Stimulated activated naive CD8-positive, alpha-beta T cell treated with anti-CD3 and anti-CD28 coated beads, Interleukin-15, Interleukin-2, amounts not matched to agents 100 U/mL and 50 U/mL, for 24 hours (primary cell): ENCODE measurements around the gene GALNT15.
A peak's percentile ranks its signal among the peaks of the same experiment; 100 is the strongest.

Source experiments
- ATAC-seq: fragments of 150-1000 bp; cut with Tn5 transposase; one replicate; pipeline ENCODE4 v1.10.0; 2021
- DNase-seq: peaks from one replicate; pipeline ENCODE4 v3.0.0; 2021

GALNT15 gene

DNA sequence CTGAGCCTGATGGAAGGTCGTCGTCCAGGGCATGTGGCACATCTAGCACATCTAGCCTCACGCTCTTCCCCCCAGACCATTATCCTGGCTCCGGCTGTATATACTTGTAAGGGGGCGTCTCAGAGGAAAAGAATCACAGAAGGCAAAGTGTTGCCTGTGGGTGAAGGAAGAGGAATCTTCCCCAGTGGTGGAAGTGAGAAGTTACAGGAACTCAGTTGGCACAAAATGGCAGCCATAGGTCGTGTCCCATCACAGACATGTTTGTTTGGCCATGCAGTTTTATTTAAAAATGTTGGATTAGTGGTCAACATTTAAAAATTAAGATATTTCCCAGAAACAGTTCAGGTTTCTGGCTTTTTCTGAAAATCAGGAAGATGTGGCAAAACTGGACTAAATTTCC lies 13.6 kb downstream of the GALNT15 start:
- DNase-seq (no peak), ATAC-seq (no peak)

DNA sequence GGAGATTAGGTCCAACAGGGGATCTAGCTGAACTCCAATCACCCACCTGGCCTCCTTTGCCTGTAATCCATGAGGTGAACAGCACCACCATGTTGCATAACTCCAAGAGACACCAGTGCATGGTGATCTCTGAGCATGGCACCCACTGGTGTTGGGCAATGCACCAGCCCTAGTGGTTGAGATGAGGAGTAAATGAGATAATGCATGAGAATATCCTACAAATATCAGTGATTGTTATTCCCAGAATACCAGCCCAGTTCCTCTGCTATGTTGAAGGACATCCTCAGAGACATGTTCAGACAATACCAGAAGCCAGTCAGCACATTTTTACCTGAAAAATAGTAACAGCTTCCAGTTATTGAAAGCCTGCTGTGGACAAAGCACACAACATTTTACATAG lies 14.7 kb downstream of the GALNT15 start:
- DNase-seq (no peak), ATAC-seq (no peak)

DNA sequence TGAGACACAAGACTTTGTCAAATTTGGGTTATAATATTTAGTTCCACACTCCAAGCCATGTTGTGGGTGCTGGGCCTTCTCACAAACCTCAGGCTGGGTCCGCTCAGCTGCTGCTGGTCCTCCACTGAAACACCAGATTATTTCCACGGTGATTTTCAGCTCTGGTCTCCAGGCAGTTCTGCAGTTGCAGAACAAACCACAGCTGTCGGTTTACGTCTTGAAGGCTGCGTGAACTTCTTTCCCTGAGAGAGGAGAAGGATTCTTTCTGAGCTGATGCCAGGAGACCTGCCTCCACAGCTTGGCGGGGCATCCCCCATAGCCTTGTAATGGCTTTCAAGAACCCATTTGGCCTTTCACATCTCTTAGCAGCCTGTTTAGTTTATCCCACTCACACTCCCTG lies 16.2 kb downstream of the GALNT15 start:
- no peak for ATAC-seq
- no peak for DNase-seq

DNA sequence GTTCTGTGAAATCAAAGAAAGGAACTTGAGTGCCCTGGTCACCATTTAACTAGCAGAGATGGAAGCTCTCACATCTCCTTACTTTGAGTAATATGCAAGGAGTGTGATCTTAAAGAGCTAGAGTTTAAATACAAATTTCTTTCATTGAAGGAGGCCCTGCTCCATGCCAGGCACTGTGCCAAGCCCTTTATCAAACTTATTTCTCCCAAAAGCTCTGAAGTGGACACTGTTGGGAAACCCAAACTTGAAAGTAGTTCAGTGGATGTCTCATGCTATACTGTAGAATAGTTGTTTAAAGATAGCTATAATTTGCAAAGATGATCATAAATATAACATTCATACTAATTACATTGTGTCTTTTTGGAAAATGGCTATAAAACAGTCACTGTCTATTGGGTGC lies 17.1 kb downstream of the GALNT15 start:
- no peak for DNase-seq
- ATAC-seq, result no peak

DNA sequence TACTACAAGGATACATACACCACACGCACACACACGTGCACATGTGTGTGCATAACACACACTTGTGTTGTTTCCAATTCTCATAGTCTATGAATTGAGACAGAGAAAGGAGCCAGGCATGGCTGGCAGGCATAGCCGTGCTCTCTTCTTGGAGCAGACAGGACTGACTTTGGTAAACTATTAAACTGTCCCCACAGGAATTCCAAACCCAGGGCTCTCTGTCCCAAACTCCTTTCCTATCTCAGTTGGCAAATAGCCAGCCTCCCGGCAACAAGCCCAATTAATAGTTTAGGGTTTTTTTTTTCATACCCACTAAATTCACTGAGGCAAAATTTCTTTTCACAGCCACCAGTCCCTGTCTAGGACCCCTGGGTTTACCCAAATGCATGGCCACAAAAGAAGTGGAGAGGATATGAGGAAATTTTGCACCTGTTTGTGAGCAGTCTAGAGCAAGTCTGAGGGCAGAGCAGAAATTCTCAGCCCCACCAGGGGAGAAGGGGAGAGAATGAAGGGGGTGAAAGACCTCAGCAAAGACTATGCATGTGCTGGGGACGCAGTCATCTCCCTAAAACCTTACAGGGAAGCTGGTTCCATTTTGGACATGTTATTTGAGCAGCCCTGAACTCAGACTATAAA lies 17.8 kb downstream of the GALNT15 start:
- ATAC-seq (no peak), DNase-seq (no peak)

DNA sequence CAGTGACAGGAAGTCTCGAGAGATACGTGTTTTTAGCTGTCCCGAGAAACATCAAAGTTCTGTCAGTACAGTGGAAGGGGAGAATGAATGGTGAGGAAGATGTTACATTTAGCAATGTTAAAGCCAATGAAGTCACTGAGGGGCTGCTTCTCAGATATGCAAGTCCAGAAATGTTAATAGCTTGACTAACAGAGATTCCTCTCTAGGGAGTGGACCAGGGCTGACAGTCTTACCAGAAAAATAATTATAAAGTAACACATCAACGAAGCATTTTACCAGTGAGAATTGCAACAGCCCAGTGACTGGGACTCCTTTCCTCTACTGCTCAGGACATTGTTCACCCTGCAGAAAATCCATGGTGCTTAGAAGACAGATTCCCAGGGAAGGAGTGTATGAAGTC lies 23.9 kb downstream of the GALNT15 start:
- ATAC-seq (no peak), DNase-seq (no peak)

DNA sequence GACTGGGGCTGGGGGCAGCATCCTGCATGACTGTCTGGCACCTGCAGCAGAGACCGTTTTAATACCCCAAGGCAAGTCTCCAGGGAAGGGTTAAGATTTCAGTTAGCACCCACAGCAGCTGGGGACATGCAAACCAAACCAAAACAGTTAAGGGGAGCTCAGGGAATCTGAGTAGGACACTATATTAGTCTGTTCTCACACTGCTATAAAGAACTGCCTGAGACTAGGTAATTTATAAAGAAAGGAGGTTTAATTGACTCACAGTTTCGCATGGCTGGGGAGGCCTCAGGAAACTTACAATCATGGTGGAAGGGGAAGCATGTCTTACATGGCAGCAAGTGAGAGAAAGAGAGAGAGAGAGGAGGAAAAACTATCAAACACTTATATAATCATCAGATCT lies 25.3 kb downstream of the GALNT15 start:
- DNase-seq, result no peak

DNA sequence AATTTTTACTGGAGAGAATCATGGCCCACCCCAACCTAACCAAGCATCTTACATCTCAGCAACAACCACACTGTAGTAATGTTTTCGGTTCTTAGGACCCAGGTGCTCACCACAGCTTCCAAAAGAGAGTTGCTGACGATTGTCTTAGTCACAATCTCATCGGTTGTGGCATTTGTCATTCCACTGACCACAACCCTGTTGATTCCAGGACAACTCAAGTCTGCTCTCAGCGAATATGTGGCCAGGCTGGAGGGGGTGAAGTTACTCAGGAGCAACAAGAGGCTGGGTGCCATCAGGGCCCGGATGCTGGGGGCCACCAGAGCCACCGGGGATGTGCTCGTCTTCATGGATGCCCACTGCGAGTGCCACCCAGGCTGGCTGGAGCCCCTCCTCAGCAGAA lies 25.9 kb downstream of the GALNT15 start:
- ATAC-seq, result peak; percentile 37
- DNase-seq, result no peak

More for the DNA sequence above, 25.3 kb downstream of the GALNT15 start:
- ATAC-seq, result no peak

DNA sequence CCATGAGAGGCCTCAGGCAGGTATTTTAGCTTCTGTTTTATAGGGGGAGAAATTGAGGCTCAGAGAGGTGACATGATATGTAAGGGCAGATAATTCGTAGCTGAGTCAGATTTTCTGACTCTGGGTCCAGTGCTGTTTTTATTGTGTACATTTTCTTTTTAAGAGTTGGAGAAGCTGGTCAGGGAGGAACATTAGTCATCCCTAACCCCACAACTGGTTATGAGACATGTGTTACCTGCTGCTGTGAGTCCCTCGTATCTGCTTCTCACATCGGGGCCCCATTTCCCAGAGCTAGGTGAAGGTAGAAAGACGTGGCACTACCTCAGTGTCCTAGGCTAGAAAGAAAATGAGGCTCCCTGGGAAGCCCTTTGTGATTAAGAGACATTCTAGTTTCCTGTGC lies 28.6 kb downstream of the GALNT15 start:
- ATAC-seq (peak; percentile 30), DNase-seq (no peak)

DNA sequence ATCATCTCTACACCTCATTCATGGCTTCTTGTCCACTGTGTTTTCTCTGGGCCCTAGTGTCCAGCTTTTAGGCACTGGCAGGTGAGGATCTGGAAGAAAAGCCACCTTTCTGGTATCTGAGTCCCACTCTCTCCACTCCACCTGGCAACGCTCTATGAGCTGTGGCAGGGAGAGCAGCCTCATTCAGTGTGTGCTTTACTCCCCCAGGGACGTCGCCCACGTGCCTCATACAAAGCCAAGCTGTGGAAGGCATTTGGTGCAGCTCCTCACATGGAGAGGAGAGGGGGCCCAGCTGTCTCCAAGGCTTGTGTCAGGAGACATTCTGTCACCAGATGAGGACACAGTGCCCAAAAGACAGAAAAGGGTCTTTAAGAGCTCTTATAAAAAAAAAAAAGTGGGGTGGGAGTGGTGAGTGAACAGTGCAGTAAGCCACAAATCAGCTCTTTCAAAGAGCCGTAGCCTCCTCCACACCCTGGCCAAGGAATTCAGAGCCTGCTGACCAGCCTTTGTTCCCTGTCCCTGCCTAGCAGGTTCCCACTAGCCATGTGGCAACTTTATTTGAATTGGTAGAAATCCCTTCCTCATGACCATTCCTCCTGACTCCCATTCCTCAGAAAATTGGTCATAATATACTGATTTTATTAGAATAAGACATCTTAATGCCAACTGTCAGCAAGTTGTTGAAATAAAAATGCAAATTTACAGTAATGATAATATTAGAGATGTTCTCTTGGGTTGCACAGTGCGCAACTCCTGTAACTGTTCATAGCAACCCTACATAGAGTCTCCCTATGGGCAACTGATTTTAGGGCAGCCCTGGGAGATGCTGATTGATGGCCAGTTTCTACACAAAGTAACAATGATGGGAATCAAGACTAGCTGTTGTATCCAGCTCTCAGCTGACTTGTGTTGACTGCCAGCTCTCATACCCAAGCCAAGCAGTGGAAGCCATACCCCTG lies 29.5 kb downstream of the GALNT15 start:
- DNase-seq (no peak), ATAC-seq (no peak)

DNA sequence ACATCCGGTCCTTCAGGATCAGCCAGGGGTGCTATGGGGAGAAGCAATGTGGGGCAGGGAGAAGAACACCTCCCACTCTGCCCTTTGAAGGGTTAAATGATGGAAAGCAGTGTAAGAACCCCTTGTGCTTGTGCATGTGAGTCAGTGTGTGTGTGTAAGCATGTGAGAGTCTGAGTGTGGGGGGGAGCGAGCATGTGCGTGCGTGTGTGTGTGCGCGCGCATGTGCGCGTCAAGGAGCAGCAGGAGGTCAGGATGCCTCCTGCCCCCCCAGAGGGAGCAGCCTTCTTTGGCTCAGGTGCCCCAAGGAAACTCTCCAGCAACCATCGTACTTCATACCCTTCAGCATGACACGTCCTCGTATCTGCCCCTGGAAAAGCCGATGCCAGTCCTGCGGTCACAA lies 30.3 kb downstream of the GALNT15 start:
- no peak for ATAC-seq
- no peak for DNase-seq

DNA sequence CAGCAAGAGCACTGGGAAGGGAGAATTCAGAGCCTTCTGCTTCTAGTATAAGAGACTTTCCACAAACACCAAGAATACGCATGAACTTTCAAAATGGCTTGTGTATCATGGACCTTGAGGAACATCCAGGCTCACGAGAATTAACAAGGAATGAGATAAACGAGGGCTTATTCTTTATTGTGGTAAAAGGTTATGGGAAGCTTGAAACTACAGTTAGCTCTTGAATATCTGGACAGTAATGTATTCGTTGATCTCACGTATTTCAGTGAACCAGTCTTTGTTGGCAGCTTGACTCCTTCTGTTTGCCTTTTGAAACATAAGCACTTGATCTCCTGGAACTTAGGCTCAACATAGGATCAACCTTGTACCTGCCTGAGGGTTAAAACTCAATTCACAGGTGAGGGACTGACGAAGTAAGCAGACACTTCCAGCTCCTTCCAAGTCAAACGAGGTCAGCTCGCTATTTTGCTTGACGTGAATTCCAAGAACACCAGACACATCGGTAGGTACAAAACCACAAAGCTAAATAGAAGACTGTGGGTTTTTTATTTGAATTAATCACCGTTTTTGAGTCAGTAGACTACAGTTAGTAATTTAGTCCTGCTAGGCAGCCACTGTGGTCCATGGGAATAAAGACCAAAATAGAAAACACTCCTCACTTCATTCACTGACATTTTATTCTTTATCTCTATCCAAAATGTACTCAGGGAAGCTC lies 30.8 kb downstream of the GALNT15 start:
- no peak for DNase-seq
- peak; percentile 19 for ATAC-seq

DNA sequence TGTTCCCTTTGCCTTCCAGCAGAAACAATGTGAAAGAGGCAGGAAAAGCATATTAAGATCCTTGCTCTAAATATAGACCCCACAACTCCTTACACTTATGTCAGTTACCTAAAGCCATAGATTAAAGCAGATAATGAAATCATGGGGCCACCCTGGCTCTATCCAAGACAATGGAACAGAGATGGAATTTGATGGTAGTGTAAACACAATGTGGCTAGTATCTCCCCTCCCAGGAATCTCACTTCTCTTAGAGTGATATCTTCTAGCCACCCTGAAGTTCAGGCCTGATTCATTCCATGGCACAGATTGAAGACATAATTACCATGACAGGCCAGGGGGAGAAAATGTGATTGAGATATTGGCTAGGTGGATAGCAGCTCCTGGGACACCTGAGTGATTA lies 32.6 kb downstream of the GALNT15 start:
- no peak for ATAC-seq
- DNase-seq, result no peak

DNA sequence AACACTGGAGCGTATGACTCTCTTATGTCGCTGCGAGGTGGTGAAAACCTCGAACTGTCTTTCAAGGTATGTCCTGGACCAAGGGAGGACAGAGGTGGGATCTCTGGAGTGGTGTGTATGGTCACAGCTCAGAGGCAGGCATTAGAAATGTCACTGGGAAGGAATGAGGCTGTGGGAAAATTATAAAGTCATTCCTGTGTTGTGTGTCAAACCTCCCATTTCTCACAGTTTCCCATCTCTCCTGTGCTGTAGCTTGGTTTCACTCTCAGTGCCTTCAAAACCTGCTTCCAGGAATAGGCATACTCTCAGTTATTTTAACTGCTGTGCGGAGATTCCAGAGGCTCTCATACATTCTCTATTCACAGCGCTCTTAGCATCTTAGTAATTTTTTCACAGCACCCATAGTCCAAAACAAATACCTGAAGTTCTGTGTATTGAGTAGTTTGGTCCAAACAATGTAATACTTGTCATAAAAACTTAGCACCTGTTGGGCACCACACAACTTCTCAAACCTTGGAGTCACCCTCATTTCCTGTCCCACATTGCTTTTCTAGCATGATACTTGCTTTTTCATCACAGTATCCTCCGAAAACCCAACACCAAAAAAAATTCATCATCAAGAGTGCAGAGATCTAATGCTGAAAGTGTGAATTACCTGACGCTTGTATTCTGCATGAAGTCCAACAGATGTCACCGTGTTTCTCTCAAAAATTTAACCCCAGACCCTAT lies 36.9 kb downstream of the GALNT15 start:
- ATAC-seq (no peak), DNase-seq (no peak)

DNA sequence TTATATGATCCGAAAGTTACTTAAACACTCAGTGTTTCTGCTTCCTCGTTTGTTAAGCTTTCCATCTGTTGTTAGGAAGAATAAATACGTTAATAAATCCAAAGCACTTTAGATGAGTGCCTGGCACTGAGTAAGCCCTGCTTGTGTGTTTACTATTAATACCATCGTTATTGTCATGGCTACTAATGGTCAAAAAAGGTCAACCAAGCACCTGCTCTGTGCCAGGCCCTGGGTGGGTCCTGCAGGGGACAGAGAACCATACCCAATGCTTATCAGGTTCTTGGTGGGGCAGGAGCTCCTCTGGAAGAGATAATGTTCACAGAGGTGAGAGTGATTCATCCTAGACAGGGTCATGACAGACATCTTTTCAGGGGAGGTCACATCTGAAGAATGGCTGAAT lies 39.9 kb downstream of the GALNT15 start:
- ATAC-seq, result no peak
- DNase-seq, result no peak

DNA sequence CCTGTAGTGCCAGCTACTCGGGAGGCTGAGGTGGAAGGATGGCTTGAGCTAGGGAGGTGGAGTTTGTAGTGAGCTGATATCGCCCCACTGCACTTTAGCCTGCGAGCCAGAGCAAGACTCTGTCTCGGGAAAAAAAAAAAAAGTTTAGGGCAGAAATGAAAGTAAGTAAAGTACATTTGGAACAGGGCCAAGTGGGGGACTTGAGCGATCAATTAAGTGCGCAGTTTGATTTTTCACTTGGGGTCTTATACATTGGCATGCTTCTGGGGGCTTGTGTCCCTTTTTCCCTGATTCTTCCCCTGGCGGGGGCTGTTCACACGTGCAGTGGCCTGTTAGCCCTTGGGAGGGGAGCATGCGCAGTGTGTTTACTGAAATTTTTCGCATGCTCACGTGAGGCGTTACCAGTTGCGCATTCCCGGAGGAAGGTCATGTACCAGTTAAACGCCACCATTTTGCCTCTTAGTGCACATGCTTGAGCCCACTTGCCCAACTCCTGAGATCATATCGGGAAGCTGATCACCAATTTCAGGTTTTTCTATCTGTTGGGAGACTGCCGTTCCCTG lies 42.0 kb downstream of the GALNT15 start:
- ATAC-seq (no peak), DNase-seq (no peak)

DNA sequence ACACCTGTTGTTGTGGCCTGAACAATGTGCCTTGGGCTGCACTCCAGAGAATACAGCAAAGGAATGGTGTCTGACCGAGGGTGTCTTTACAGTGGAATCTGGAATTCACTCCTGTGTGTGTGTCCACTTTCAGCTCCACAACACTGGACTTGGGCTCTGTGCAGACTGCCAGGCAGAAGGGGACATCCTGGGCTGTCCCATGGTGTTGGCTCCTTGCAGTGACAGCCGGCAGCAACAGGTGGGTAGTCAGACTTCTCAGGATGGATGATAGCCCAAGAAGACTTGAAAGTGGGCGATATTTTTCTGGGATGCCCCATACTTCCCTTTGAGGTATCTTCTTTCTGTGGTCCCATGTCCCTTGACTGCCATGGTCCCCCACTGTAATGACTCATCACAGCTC lies 45.3 kb downstream of the GALNT15 start:
- ATAC-seq, result no peak
- no peak for DNase-seq

DNA sequence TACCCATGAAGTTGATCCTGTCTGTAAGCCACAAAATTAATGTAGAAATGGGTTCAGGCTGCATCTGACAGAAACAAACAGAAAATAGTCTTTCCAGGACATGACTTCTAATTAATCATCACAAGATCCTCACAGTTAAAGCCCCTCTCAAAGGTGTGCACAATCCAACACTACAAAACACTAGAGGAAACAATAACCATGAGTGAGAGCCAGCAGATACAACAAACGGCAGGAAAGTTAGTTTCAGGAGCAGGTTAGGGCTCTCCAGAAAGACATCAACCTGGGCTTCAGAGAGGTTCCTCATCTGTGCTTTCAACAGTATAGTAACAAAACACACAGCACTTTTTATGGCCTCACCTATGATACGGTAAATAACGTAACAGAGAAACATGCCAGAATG lies 47.5 kb downstream of the GALNT15 start:
- ATAC-seq (no peak), DNase-seq (no peak)

DNA sequence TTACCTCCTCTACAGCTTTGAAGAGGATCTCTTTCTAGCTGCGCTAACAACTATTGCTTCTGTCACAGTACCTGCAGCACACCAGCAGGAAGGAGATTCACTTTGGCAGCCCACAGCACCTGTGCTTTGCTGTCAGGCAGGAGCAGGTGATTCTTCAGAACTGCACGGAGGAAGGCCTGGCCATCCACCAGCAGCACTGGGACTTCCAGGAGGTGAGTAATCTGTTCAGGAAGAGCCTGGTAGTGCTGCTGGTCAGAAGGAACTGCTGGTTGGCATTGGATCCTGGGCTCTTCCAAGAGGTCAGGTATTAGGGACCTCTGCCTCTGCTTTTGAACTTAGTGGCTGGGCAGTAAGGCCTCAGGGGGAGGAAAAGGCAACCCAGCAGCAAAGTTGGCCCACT lies 48.1 kb downstream of the GALNT15 start:
- DNase-seq (no peak), ATAC-seq (no peak)

DNA sequence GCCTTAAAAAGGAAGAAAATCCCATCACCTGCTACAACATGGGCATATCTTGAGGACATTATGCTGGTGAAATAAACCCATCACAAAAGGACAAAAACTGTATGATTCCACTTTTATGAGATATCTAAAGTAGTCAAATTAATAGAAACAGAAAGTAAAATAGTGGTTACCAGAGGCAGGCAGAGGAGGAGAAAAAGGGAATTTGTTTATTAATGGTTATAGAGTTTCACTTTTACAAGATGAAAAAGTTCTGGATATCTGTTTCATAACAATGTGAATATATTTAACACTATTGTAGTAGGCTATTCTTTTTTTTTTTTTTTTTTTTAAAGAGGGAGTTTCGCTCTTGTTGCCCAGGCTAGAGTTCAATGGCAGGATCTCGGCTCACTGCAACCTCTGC lies 49.8 kb downstream of the GALNT15 start:
- no peak for DNase-seq

DNA sequence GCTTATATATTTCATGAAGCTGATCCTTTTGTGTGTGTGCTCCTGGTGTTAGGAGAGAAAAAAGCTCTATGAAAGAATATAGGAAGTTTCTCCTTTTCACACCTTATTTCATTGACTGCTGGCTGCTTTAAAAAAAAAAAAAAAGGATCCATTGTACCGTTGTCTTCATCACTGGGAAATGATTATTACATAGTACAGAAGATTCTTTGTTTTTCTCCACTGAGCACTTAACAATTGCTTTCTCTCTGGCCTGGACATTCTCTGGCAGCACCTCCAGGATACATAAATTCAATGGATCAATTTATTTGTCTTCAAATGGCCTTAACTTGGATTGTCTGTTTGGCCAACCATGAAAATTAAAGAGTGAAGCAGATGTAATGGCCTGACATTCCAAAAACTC lies 53.1 kb downstream of the GALNT15 start:
- DNase-seq, result no peak
- ATAC-seq, result no peak

More for the DNA sequence above, 49.8 kb downstream of the GALNT15 start:
- ATAC-seq, result no peak

DNA sequence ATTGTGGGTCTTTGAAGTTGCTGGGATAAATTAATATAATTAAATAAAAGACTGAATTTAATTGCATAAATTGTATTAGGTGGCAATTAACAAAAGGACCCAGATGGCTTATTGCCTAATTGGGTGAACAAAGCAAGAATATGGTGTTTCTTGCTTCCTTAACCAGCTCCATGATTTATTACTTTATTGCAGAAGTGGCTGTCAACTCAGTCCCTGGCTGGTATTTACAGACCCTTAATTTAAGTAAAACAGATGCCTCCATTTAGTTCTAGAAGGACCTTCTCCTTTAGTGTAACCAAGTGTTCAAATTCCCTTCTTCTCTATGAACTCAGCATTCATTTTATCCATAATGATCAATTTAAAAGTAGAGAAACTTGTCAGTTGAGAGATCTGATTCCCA lies 55.2 kb downstream of the GALNT15 start:
- DNase-seq, result no peak

More for the DNA sequence above, 55.2 kb downstream of the GALNT15 start:
- no peak for ATAC-seq
